ENCODE results near the gene ABHD18.

ABHD18 gene

GRCh38 chr4:127985989-127986388 lies 20.8 kb downstream of the ABHD18 start:
- H4K91ac ChIP-seq (ENCODE audit: low read length): no peak overlapping the region
- no peaks in the 10 kb centered on the region for H3K9me3 ChIP-seq (ENCODE audit: control insufficient read depth, low read length)
- H3K79me1 ChIP-seq (replicated peaks; ENCODE audit: low read length, poor library complexity, severe bottlenecking): peaks cover 2% of the 10 kb centered on the region
- H3K4me3 ChIP-seq (ENCODE audit: insufficient read depth in 1 of 2, low read depth in 1 of 2, low read length in 2 of 2): no peak overlapping the region
- H3K4me1 ChIP-seq (ENCODE audit: control insufficient read depth, insufficient read depth, low read depth, low read length): peaks cover 2% of the 10 kb centered on the region
- no peak overlapping the region for H3K9ac ChIP-seq (ENCODE audit: low read length)
- H3K4me2 ChIP-seq (ENCODE audit: low read length, poor library complexity, severe bottlenecking): no peak overlapping the region
- no peak for DNase-seq
- H2AFZ ChIP-seq (ENCODE audit: low read depth, low read length): no peak overlapping the region
- H2BK120ac ChIP-seq (ENCODE audit: low read depth, low read length): no peak overlapping the region
- no peak overlapping the region for H4K8ac ChIP-seq (ENCODE audit: low read length)
- no peak overlapping the region for H2BK12ac ChIP-seq (ENCODE audit: low read length in 2 of 2)
- H3K14ac ChIP-seq (ENCODE audit: low read length in 2 of 2): no peak overlapping the region
- no peak overlapping the region for H3K27ac ChIP-seq (ENCODE audit: low read length, poor library complexity, severe bottlenecking)
- H3K4ac ChIP-seq (ENCODE audit: low read depth in 1 of 2, low read length in 2 of 2): no peak overlapping the region
- H3K18ac ChIP-seq (ENCODE audit: low read depth in 1 of 2, low read length in 2 of 2): no peak overlapping the region
- no peak overlapping the region for H2BK15ac ChIP-seq (ENCODE audit: low read depth, poor library complexity, severe bottlenecking)
- no peak overlapping the region for H2BK5ac ChIP-seq (ENCODE audit: low read depth, low read length, poor library complexity, severe bottlenecking)
- no CpG with 5 or more reads among the region's 1 CpG for WGBS
- peaks cover 3 to 33% of the 10 kb centered on the region in 2 experiments for H3K36me3 ChIP-seq (ENCODE audit: control insufficient read depth in 1 of 2, insufficient read depth in 2 of 2, low read depth in 1 of 2, low read length in 2 of 2)
- H3K27me3 ChIP-seq (ENCODE audit: control insufficient read depth in 1 of 2, insufficient read depth in 1 of 2, low read length in 2 of 2): no peaks in the 10 kb centered on the region
- no peak overlapping the region for H3K23ac ChIP-seq (ENCODE audit: low read length in 2 of 2)
- no peak overlapping the region for H2AK5ac ChIP-seq (ENCODE audit: low read length, severe bottlenecking)

- Histone ChIP-seq H3K4me3 (ENCODE audit: insufficient read depth in 1 of 2, low read depth in 1 of 2, low read length in 2 of 2) (no peak overlapping the region), H2BK120ac (ENCODE audit: low read depth, low read length) (no peak overlapping the region), H2AFZ (ENCODE audit: low read depth, low read length) (no peak overlapping the region), H2BK15ac (ENCODE audit: low read depth, poor library complexity, severe bottlenecking) (no peak overlapping the region), H3K36me3 (ENCODE audit: control insufficient read depth in 1 of 2, insufficient read depth in 2 of 2, low read depth in 1 of 2, low read length in 2 of 2) (peaks cover 3 to 33% of the 10 kb centered on the region in 2 experiments), H3K4ac (ENCODE audit: low read depth in 1 of 2, low read length in 2 of 2) (no peak overlapping the region), H3K18ac (ENCODE audit: low read depth in 1 of 2, low read length in 2 of 2) (no peak overlapping the region), H2BK12ac (ENCODE audit: low read length in 2 of 2) (no peak overlapping the region), H3K4me1 (ENCODE audit: control insufficient read depth, insufficient read depth, low read depth, low read length) (peaks cover 2% of the 10 kb centered on the region), H3K79me1 (replicated peaks; ENCODE audit: low read length, poor library complexity, severe bottlenecking) (peaks cover 1% of the 10 kb centered on the region), H3K14ac (ENCODE audit: low read length in 2 of 2) (no peak overlapping the region), H3K9ac (ENCODE audit: low read length) (no peak overlapping the region), H2BK5ac (ENCODE audit: low read depth, low read length, poor library complexity, severe bottlenecking) (no peak overlapping the region), H4K8ac (ENCODE audit: low read length) (no peak overlapping the region), H3K9me3 (ENCODE audit: control insufficient read depth, low read length) (no peaks in the 10 kb centered on the region), H2AK5ac (ENCODE audit: low read length, severe bottlenecking) (no peak overlapping the region), H3K23ac (ENCODE audit: low read length in 2 of 2) (no peak overlapping the region), H3K27me3 (ENCODE audit: control insufficient read depth in 1 of 2, insufficient read depth in 1 of 2, low read length in 2 of 2) (no peaks in the 10 kb centered on the region), H4K91ac (ENCODE audit: low read length) (no peak overlapping the region), H3K27ac (ENCODE audit: low read length, poor library complexity, severe bottlenecking) (no peak overlapping the region), H3K4me2 (ENCODE audit: low read length, poor library complexity, severe bottlenecking) (no peak overlapping the region)
- no peak for DNase-seq
- 100% methylated on average over 2 of the region's 6 CpGs for WGBS
These were observed 23.4 kb downstream of the ABHD18 start for GRCh38 chr4:127988638-127989037.

- WGBS: no CpG with 5 or more reads among the region's 2 CpGs
- Histone ChIP-seq H3K9ac (ENCODE audit: low read length) (no peak overlapping the region), H3K23ac (ENCODE audit: low read length in 2 of 2) (no peak overlapping the region), H3K27ac (ENCODE audit: low read length, poor library complexity, severe bottlenecking) (no peak overlapping the region), H3K14ac (ENCODE audit: low read length in 2 of 2) (no peak overlapping the region), H3K4me1 (ENCODE audit: control insufficient read depth, insufficient read depth, low read depth, low read length) (peaks cover 2% of the 10 kb centered on the region), H2AFZ (ENCODE audit: low read depth, low read length) (no peak overlapping the region), H3K36me3 (ENCODE audit: control insufficient read depth in 1 of 2, insufficient read depth in 2 of 2, low read depth in 1 of 2, low read length in 2 of 2) (peaks cover 0 to 15% of the 10 kb centered on the region in 2 experiments), H4K8ac (ENCODE audit: low read length) (no peak overlapping the region), H2BK12ac (ENCODE audit: low read length in 2 of 2) (no peak overlapping the region), H3K79me1 (replicated peaks; ENCODE audit: low read length, poor library complexity, severe bottlenecking) (peaks cover 2% of the 10 kb centered on the region), H3K4me2 (ENCODE audit: low read length, poor library complexity, severe bottlenecking) (no peak overlapping the region), H3K4ac (ENCODE audit: low read depth in 1 of 2, low read length in 2 of 2) (no peak overlapping the region), H2BK5ac (ENCODE audit: low read depth, low read length, poor library complexity, severe bottlenecking) (no peak overlapping the region), H2BK15ac (ENCODE audit: low read depth, poor library complexity, severe bottlenecking) (no peak overlapping the region), H3K4me3 (ENCODE audit: insufficient read depth in 1 of 2, low read depth in 1 of 2, low read length in 2 of 2) (no peak overlapping the region), H4K91ac (ENCODE audit: low read length) (no peak overlapping the region), H3K18ac (ENCODE audit: low read depth in 1 of 2, low read length in 2 of 2) (no peak overlapping the region), H3K27me3 (ENCODE audit: control insufficient read depth in 1 of 2, insufficient read depth in 1 of 2, low read length in 2 of 2) (no peaks in the 10 kb centered on the region), H2BK120ac (ENCODE audit: low read depth, low read length) (no peak overlapping the region), H3K9me3 (ENCODE audit: control insufficient read depth, low read length) (peaks cover 7% of the 10 kb centered on the region), H2AK5ac (ENCODE audit: low read length, severe bottlenecking) (no peak overlapping the region)
- no peak for DNase-seq
These were observed 27.9 kb downstream of the ABHD18 start for GRCh38 chr4:127993151-127993550.

GRCh38 chr4:127995776-127996175 lies 30.6 kb downstream of the ABHD18 start:
- no peak overlapping the region for H3K4ac ChIP-seq (ENCODE audit: low read depth in 1 of 2, low read length in 2 of 2)
- H2AK5ac ChIP-seq (ENCODE audit: low read length, severe bottlenecking): no peak overlapping the region
- H2BK15ac ChIP-seq (ENCODE audit: low read depth, poor library complexity, severe bottlenecking): no peak overlapping the region
- no peak overlapping the region for H2AFZ ChIP-seq (ENCODE audit: low read depth, low read length)
- peaks cover 1% of the 10 kb centered on the region for H3K4me1 ChIP-seq (ENCODE audit: control insufficient read depth, insufficient read depth, low read depth, low read length)
- H3K9ac ChIP-seq (ENCODE audit: low read length): no peak overlapping the region
- no peak overlapping the region for H2BK120ac ChIP-seq (ENCODE audit: low read depth, low read length)
- H3K4me3 ChIP-seq (ENCODE audit: insufficient read depth in 1 of 2, low read depth in 1 of 2, low read length in 2 of 2): no peak overlapping the region
- no peak overlapping the region for H4K91ac ChIP-seq (ENCODE audit: low read length)
- 67% methylated on average over 1 of the region's 1 CpG for WGBS
- no peak overlapping the region for H4K8ac ChIP-seq (ENCODE audit: low read length)
- H3K79me1 ChIP-seq (replicated peaks; ENCODE audit: low read length, poor library complexity, severe bottlenecking): peaks cover 6% of the 10 kb centered on the region
- no peak overlapping the region for H2BK5ac ChIP-seq (ENCODE audit: low read depth, low read length, poor library complexity, severe bottlenecking)
- no peaks in the 10 kb centered on the region for H3K27me3 ChIP-seq (ENCODE audit: control insufficient read depth in 1 of 2, insufficient read depth in 1 of 2, low read length in 2 of 2)
- H3K27ac ChIP-seq (ENCODE audit: low read length, poor library complexity, severe bottlenecking): no peak overlapping the region
- no peak overlapping the region for H3K23ac ChIP-seq (ENCODE audit: low read length in 2 of 2)
- peaks cover 0 to 7% of the 10 kb centered on the region in 2 experiments for H3K36me3 ChIP-seq (ENCODE audit: control insufficient read depth in 1 of 2, insufficient read depth in 2 of 2, low read depth in 1 of 2, low read length in 2 of 2)
- H3K4me2 ChIP-seq (ENCODE audit: low read length, poor library complexity, severe bottlenecking): no peak overlapping the region
- DNase-seq: peak; percentile 62
- H3K14ac ChIP-seq (ENCODE audit: low read length in 2 of 2): no peak overlapping the region
- H3K18ac ChIP-seq (ENCODE audit: low read depth in 1 of 2, low read length in 2 of 2): no peak overlapping the region
- H2BK12ac ChIP-seq (ENCODE audit: low read length in 2 of 2): no peak overlapping the region
- H3K9me3 ChIP-seq (ENCODE audit: control insufficient read depth, low read length): peaks cover 13% of the 10 kb centered on the region

Data from mesenchymal stem cell (in vitro differentiated cells and primary cell).